ENCODE data around the gene PRKAG1.

PRKAG1 gene

GRCh38 chr12:49055092-49055491, 36.5 kb upstream of the PRKAG1 start:
- no peaks in the 10 kb centered on the region for H3K27me3 Mint-ChIP-seq
- H3K4me1 Mint-ChIP-seq (ENCODE audit: low read depth in 2 of 2): peaks cover 52 to 67% of the 10 kb centered on the region in 2 donors
- peak overlapping the region; percentile 90 to 97 for H3K27ac Mint-ChIP-seq
- peak overlapping the region in 1 of 2 donors; percentile 94 for H3K4me3 Mint-ChIP-seq
- no peaks in the 10 kb centered on the region for H3K9me3 Mint-ChIP-seq
- DNase-seq: no peak
- peaks cover 55% of the 10 kb centered on the region for H3K36me3 Mint-ChIP-seq (ENCODE audit: insufficient read depth)
- ATAC-seq (replicated peaks): no peak

DNA sequence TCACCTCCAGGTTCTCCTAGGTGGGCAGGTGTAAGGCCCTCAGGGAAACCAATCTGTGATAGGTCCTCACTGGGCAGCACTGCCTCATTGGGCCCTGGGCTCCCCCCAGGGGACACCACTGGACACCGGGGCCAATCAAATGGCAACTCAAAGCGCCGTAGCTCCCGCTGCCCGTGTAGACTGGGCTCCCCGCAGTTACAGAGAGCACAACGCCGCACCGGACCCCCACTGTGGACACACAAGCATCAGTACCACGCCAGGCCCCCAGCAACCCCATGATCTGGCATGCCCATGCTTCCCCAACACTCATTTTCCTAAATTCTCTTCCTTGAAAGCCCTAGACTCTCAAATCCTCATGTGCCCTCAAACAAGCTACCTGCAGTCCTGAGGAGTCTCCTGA, 35.9 kb upstream of the PRKAG1 start:
- H3K4me1 Mint-ChIP-seq (ENCODE audit: low read depth in 2 of 2): peaks cover 52 to 67% of the 10 kb centered on the region in 2 donors
- no peaks in the 10 kb centered on the region for H3K9me3 Mint-ChIP-seq
- H3K4me3 Mint-ChIP-seq: no peak overlapping the region
- H3K36me3 Mint-ChIP-seq (ENCODE audit: insufficient read depth): peaks cover 60% of the 10 kb centered on the region
- H3K27ac Mint-ChIP-seq: no peak overlapping the region
- DNase-seq: no peak
- H3K27me3 Mint-ChIP-seq: no peaks in the 10 kb centered on the region
- ATAC-seq (replicated peaks): no peak

- ATAC-seq (replicated peaks) (no peak), DNase-seq (no peak)
- no peaks in the 10 kb centered on the region for H3K9me3 Mint-ChIP-seq
- no peak overlapping the region for H3K27ac Mint-ChIP-seq
- peaks cover 48 to 62% of the 10 kb centered on the region in 2 donors for H3K4me1 Mint-ChIP-seq (ENCODE audit: low read depth in 2 of 2)
- H3K36me3 Mint-ChIP-seq (ENCODE audit: insufficient read depth): peaks cover 60% of the 10 kb centered on the region
- no peaks in the 10 kb centered on the region for H3K27me3 Mint-ChIP-seq
- H3K4me3 Mint-ChIP-seq: no peak overlapping the region
Observed at GRCh38 chr12:49054096-49054495, 35.5 kb upstream of the PRKAG1 start.

- H3K27ac Mint-ChIP-seq: peak overlapping the region; percentile 18 to 51
- H3K36me3 Mint-ChIP-seq (ENCODE audit: insufficient read depth): peaks cover 64% of the 10 kb centered on the region
- H3K4me1 Mint-ChIP-seq (ENCODE audit: low read depth in 2 of 2): peaks cover 33 to 52% of the 10 kb centered on the region in 2 donors
- H3K27me3 Mint-ChIP-seq: no peaks in the 10 kb centered on the region
- no peaks in the 10 kb centered on the region for H3K9me3 Mint-ChIP-seq
- no peak overlapping the region for H3K4me3 Mint-ChIP-seq
- ATAC-seq (replicated peaks) (no peak), DNase-seq (no peak)
Observed at GRCh38 chr12:49052451-49053208, 34.1 kb upstream of the PRKAG1 start.

DNA sequence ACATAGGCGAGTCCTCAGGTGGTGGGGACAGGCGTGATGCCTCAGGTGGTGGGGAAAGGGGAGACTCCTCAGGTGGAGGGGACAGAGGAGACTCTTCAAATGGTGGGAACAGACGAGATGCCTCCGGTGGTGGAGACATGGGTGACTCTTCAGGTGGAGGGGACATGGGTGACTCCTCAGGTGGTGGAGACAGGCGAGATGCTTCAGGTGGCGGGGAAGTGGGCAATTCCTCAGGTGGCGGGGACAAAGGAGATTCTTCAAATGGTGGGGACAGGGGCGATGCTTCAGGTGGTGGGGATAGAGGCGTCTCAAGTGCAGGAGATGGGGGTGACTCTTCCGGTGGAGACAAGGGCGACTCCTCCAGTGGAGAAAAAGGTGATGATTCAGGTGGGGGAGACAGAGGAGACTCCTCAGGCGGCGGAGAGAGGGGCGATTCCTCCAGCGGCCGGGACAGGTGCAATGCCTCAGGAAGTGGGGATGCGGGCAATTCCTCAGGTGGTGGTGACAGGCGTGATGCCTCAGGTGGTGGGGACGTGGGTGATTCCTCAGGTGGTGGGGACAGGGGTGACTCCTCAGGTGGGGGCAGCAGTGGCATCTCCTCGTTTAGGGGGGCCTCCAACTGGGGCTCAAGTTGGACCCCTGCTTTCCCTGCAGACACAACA, 33.3 kb upstream of the PRKAG1 start:
- ATAC-seq (replicated peaks) (no peak), DNase-seq (no peak)
- H3K27me3 Mint-ChIP-seq: no peaks in the 10 kb centered on the region
- H3K4me3 Mint-ChIP-seq: no peak overlapping the region
- no peaks in the 10 kb centered on the region for H3K9me3 Mint-ChIP-seq
- peaks cover 71% of the 10 kb centered on the region for H3K36me3 Mint-ChIP-seq (ENCODE audit: insufficient read depth)
- peak overlapping the region; percentile 18 to 51 for H3K27ac Mint-ChIP-seq
- H3K4me1 Mint-ChIP-seq (ENCODE audit: low read depth in 2 of 2): peaks cover 26 to 45% of the 10 kb centered on the region in 2 donors

DNA sequence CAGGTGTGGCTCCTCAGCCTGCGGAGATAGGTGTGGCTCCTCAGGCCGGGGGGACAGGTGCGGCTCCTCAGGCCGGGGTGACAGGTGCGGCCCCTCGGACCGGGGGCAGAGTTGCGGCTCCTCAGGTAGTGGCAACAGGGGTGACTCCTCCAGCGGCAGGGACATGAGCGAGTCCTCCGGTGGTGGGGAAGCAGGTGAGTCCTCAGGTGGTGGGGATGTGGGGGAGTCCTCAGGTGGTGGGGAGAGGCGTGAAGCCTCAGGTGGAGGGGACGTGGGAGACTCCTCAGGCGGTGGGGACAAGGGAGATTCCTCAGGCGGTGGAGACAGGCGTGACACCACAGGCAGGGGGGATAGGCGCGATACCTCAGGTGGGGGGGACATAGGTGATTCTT, 32.8 kb upstream of the PRKAG1 start:
- no peak overlapping the region for H3K4me3 Mint-ChIP-seq
- peak overlapping the region in 1 of 2 donors; percentile 18 for H3K27ac Mint-ChIP-seq
- H3K9me3 Mint-ChIP-seq: no peaks in the 10 kb centered on the region
- H3K27me3 Mint-ChIP-seq: no peaks in the 10 kb centered on the region
- peaks cover 20 to 41% of the 10 kb centered on the region in 2 donors for H3K4me1 Mint-ChIP-seq (ENCODE audit: low read depth in 2 of 2)
- peaks cover 76% of the 10 kb centered on the region for H3K36me3 Mint-ChIP-seq (ENCODE audit: insufficient read depth)
- DNase-seq (no peak), ATAC-seq (replicated peaks) (no peak)

DNA sequence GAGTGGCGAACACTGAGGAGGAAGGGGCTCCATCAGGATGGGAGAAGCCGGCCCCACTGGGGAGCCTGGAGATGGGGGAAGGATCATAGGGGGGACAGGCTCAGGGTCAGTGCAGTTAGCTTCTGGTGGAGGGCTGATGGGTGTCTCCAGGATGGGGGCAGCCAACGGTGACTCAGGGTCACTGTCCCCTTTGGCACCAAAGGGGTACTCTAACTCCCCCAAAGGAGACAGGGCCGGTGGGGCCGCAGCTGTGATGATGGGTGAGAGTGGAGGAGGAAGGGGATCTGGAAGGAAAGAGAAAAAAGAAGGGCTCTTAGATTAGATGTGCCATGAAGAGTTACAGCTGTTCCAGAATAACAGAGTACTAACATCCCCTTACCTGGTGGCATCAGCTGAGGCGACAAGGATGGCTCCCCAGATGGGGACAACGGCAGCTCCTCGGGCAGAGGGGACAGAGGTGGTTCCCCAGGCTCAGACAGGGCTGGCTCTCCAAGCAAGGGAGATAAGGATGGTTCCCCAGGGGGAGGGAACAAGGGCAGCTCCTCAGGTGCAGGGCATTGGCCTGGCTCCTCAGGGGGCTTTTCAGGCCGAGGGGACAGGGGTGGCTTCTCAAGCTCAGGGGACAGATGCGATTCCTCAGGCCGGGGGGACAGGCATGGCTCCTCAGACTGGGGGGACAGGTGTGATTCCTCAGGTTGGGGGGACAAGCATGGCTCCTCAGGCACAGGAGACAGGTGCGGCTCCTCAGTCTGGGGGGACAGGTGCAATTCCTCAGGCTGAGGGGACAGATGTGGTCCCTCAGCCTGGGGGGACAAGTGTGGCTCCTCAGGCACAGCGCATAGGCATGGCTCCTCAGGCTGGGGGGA, 32.2 kb upstream of the PRKAG1 start:
- Mint-ChIP-seq H3K9me3 (no peaks in the 10 kb centered on the region), H3K36me3 (ENCODE audit: insufficient read depth) (peaks cover 83% of the 10 kb centered on the region), H3K27me3 (no peaks in the 10 kb centered on the region), H3K4me3 (no peak overlapping the region), H3K4me1 (ENCODE audit: low read depth in 2 of 2) (peaks cover 14 to 35% of the 10 kb centered on the region in 2 donors), H3K27ac (peak overlapping the region; percentile 51 to 55)
- DNase-seq: no peak
- no peak for ATAC-seq (replicated peaks)

DNA sequence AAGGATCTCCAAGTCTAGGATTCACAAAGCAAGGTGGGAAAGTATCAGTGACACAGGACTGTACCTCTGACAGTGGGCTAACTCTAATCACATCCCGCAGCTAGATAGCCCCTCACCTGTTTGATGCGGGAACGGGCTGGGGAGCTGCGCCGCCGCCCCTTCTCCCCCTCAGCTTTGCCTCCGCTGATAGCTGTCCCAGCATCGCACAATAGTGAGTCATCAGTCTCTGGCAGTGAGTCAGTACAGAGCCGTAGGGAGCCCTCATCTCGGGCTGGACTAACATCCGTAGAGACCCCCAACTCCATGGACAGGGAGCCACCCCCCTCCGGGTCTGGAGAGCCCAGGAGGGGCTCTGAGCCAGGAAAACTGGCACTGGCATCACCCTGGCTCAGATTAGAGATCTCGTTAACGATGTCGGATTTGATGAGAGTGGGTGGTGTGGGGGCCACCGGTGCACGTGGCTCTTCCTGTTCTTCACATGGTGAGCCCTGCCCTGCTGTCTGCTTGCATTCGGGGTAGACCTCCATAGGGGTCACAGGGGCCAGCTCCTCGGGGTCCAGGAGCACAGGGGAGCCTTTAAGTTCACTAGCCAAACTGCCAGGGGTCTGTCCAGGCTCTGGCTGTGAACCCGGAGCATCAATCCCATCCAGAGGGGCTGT, 31.1 kb upstream of the PRKAG1 start:
- peaks cover 4 to 25% of the 10 kb centered on the region in 2 donors for H3K4me1 Mint-ChIP-seq (ENCODE audit: low read depth in 2 of 2)
- H3K27me3 Mint-ChIP-seq: no peaks in the 10 kb centered on the region
- H3K36me3 Mint-ChIP-seq (ENCODE audit: insufficient read depth): peaks cover 85% of the 10 kb centered on the region
- no peaks in the 10 kb centered on the region for H3K9me3 Mint-ChIP-seq
- ATAC-seq (replicated peaks) (no peak), DNase-seq (no peak)
- H3K4me3 Mint-ChIP-seq: no peak overlapping the region
- H3K27ac Mint-ChIP-seq: peak overlapping the region; percentile 51 to 55

DNA sequence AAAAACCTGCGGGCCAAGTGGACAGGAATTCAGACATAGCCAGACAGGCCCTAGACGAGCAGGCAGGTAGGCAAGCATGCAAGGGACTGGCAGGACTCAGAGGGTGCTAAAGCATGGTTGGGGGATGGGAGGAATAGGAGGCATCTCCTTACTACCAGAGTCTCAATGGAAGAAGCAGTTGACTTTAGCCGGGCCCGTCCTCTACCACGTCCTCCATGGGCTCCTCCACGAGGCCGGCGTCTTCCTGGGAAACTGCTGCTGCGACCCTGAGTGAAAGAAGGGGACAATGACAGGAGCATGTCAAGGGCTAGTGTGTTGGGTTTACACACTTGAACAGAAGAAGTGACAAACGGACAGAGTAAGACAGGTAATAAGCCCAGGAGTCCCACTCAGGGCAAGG, 30.4 kb upstream of the PRKAG1 start:
- ATAC-seq (replicated peaks) (no peak), DNase-seq (no peak)
- H3K9me3 Mint-ChIP-seq: no peaks in the 10 kb centered on the region
- no peak overlapping the region for H3K4me3 Mint-ChIP-seq
- H3K36me3 Mint-ChIP-seq (ENCODE audit: insufficient read depth): peaks cover 90% of the 10 kb centered on the region
- peaks cover 8 to 27% of the 10 kb centered on the region in 2 donors for H3K4me1 Mint-ChIP-seq (ENCODE audit: low read depth in 2 of 2)
- no peaks in the 10 kb centered on the region for H3K27me3 Mint-ChIP-seq
- peak overlapping the region in 1 of 2 donors; percentile 35 for H3K27ac Mint-ChIP-seq

DNA sequence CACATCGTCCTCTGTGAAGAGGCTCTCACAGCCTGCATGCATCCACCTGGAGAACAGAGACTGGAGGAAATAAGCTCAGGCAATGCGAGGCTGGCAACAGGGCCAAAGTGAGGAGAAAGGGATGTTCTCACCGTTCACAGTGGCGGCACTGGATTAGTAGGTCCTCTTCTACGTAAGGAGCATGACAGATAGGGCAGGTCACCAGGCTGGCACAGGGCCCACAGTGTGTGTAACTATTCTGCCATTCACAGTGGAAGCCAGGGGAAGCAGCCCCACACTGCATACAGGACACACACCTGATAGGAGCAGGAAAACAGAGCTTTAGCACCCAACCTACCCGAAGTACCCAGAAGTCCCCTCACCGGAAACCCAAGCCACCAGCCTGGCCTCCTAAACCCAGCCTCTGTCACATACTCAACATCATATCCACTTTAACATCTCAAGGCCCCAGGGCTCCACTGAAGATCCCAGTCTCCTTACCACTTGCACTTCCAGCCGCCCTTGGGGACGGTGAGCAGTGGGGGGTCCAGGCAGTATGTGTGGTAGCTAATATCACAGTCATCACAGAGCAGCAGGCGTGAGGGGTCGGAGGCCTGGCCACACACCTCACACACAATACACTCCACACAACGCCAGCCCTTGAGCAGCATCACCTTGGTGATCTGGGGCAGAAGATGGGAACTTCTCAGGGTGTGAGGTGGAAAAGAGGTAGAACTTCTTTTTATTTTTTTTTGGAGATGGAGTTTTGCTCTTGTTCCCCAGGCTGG, 27.7 kb upstream of the PRKAG1 start:
- H3K27ac Mint-ChIP-seq: peak overlapping the region; percentile 19 to 62
- H3K4me3 Mint-ChIP-seq: no peak overlapping the region
- peaks cover 13 to 22% of the 10 kb centered on the region in 2 donors for H3K4me1 Mint-ChIP-seq (ENCODE audit: low read depth in 2 of 2)

DNA sequence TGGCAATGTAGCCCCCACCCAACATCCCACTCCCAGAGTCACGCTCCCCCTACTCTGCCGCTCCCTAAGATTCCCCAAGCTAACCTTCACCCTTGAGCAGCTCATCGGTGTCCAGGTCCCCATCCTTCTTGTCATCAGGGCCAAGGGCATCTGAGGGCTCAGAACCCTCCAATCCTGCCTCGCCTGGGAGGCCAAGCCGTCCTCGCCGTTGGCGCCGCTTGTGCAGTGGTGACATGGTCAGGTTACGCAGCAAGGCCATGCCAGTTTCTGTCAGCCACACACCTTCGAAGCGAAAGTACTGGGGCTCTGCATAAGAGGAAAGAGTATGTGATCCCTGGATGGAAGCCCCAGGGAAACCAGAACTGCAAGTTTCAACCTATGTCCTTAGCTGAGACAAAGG, 26.1 kb upstream of the PRKAG1 start:
- no peaks in the 10 kb centered on the region for H3K27me3 Mint-ChIP-seq
- H3K9me3 Mint-ChIP-seq: no peaks in the 10 kb centered on the region
- peaks cover 88% of the 10 kb centered on the region for H3K36me3 Mint-ChIP-seq (ENCODE audit: insufficient read depth)
- ATAC-seq (replicated peaks) (no peak), DNase-seq (no peak)
- peak overlapping the region; percentile 38 to 53 for H3K4me3 Mint-ChIP-seq
- H3K27ac Mint-ChIP-seq: peak overlapping the region; percentile 92 to 94
- H3K4me1 Mint-ChIP-seq (ENCODE audit: low read depth in 2 of 2): peaks cover 13 to 18% of the 10 kb centered on the region in 2 donors

More for the DNA sequence above, 27.7 kb upstream of the PRKAG1 start:
- no peak for DNase-seq
- ATAC-seq (replicated peaks): no peak
- Mint-ChIP-seq H3K9me3 (no peaks in the 10 kb centered on the region), H3K27me3 (no peaks in the 10 kb centered on the region), H3K36me3 (ENCODE audit: insufficient read depth) (peaks cover 89% of the 10 kb centered on the region)

- no peaks in the 10 kb centered on the region for H3K9me3 Mint-ChIP-seq
- peak overlapping the region; percentile 92 to 94 for H3K27ac Mint-ChIP-seq
- DNase-seq (peak; percentile 83 to 90 (median 89)), ATAC-seq (replicated peaks) (peak; percentile 82)
- H3K4me1 Mint-ChIP-seq (ENCODE audit: low read depth in 2 of 2): peaks cover 13 to 18% of the 10 kb centered on the region in 2 donors
- H3K4me3 Mint-ChIP-seq: peak overlapping the region; percentile 22 to 53
- H3K27me3 Mint-ChIP-seq: no peaks in the 10 kb centered on the region
- H3K36me3 Mint-ChIP-seq (ENCODE audit: insufficient read depth): peaks cover 89% of the 10 kb centered on the region
Observed at GRCh38 chr12:49043856-49044258, 25.3 kb upstream of the PRKAG1 start.
